Progenitor cell of endocrine pancreas (in vitro differentiated cells): Measurements from ENCODE around the gene DCAF17. TPM values are rescaled to one million over a fixed set of nuclear protein-coding genes. Genes with fewer than 3 reads are reported as not detected.
"Not testable (repeated sequence)": the region's sequence is repeated elsewhere in the genome, so short reads cannot be mapped to it uniquely, and the experiment has no call there.

Experiments used
- DNase-seq: peaks from one replicate; pipeline ENCODE4 v3.0.0; 2021; ENCODE audit warnings: low spot score; ENCODE audit not compliant: unreplicated experiment
- H3K27ac Mint-ChIP-seq: 2 replicates; pipeline ENCODE4 v1.8.0; 2021; ENCODE audit warnings: mild to moderate bottlenecking, moderate library complexity, mixed read lengths
- H3K27me3 Mint-ChIP-seq: 2 replicates; pipeline ENCODE4 v1.8.0; 2021; ENCODE audit warnings: mixed read lengths
- H3K36me3 Mint-ChIP-seq: 2 replicates; pipeline ENCODE4 v1.8.0; 2022; ENCODE audit warnings: mixed read lengths; ENCODE audit not compliant: insufficient read depth
- H3K4me1 Mint-ChIP-seq: 2 replicates; pipeline ENCODE4 v1.8.0; 2021; ENCODE audit warnings: low read depth, mixed read lengths
- H3K4me3 Mint-ChIP-seq: 2 replicates; pipeline ENCODE4 v1.8.0; 2021; ENCODE audit warnings: low read depth, mild to moderate bottlenecking, moderate library complexity, mixed read lengths
- H3K9me3 Mint-ChIP-seq: 2 replicates; pipeline ENCODE4 v1.8.0; 2021; ENCODE audit warnings: low read depth, mixed read lengths
- total RNA-seq: library from RNA; stranded (reverse); gene quantifications from 2 replicates; pipeline ENCODE4 v1.2.1, GENCODE V29; 2021
- TF ChIP-seq, protein P1 (sequence below): fragments of 200-600 bp; sonication (generic); IDR thresholded peaks from one replicate; pipeline ENCODE4 v1.5.0; 2021; ENCODE audit warnings: antibody characterized with exemption, mild to moderate bottlenecking; ENCODE audit not compliant: unreplicated experiment

Gene DCAF17
- total RNA-seq, 1 donor from 2014 or later, result 25.8 TPM

DNA sequence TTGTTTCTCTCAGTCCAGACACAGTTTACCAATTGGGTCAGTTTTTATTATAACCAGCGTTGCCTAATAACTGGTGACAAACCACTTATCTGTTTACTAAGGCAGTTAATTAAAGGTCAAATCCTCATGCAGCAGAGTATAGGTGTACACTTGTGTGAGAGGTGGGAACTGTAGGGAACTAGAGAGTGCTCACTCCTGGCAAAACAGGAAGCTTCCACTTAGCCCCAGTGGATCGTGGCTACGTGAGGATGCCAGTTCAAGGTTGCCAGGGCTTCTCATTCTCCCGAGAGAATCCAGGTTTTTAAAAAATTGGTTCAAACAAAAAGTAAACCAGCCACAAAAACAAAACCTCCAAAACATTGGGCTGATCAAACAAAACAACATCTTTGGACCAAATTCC lies 96.4 kb downstream of the DCAF17 start:
- H3K36me3 Mint-ChIP-seq, result no peaks in the 10 kb centered on the region
- H3K9me3 Mint-ChIP-seq, result peaks cover 4% of the 10 kb centered on the region
- H3K4me1 Mint-ChIP-seq, result no peaks in the 10 kb centered on the region
- no peak overlapping the region for H3K4me3 Mint-ChIP-seq
- DNase-seq, result no peak
- H3K27ac Mint-ChIP-seq, result no peak overlapping the region
- H3K27me3 Mint-ChIP-seq, result peaks cover 15% of the 10 kb centered on the region
- TF ChIP-seq, protein P1, sequence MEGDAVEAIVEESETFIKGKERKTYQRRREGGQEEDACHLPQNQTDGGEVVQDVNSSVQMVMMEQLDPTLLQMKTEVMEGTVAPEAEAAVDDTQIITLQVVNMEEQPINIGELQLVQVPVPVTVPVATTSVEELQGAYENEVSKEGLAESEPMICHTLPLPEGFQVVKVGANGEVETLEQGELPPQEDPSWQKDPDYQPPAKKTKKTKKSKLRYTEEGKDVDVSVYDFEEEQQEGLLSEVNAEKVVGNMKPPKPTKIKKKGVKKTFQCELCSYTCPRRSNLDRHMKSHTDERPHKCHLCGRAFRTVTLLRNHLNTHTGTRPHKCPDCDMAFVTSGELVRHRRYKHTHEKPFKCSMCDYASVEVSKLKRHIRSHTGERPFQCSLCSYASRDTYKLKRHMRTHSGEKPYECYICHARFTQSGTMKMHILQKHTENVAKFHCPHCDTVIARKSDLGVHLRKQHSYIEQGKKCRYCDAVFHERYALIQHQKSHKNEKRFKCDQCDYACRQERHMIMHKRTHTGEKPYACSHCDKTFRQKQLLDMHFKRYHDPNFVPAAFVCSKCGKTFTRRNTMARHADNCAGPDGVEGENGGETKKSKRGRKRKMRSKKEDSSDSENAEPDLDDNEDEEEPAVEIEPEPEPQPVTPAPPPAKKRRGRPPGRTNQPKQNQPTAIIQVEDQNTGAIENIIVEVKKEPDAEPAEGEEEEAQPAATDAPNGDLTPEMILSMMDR, result no peak

- peaks cover 13% of the 10 kb centered on the region for H3K27me3 Mint-ChIP-seq
- H3K4me1 Mint-ChIP-seq, H3K27ac Mint-ChIP-seq, H3K4me3 Mint-ChIP-seq, H3K36me3 Mint-ChIP-seq, DNase-seq, H3K9me3 Mint-ChIP-seq: not testable (repeated sequence)
Observed at GRCh38 chr2:171530859-171531258, 96.8 kb downstream of the DCAF17 start.

- TF ChIP-seq, protein P1, result no peak
- Mint-ChIP-seq H3K4me3 (no peak overlapping the region), H3K27ac (no peak overlapping the region)
Observed at GRCh38 chr2:171531291-171531690, 97.3 kb downstream of the DCAF17 start.

GRCh38 chr2:171531836-171532450 lies 97.9 kb downstream of the DCAF17 start:
- H3K36me3 Mint-ChIP-seq, result no peaks in the 10 kb centered on the region
- peaks cover 4% of the 10 kb centered on the region for H3K9me3 Mint-ChIP-seq

More at GRCh38 chr2:171531291-171531690, 97.3 kb downstream of the DCAF17 start:
- no peak for DNase-seq
- no peaks in the 10 kb centered on the region for H3K36me3 Mint-ChIP-seq
- H3K4me1 Mint-ChIP-seq, result no peaks in the 10 kb centered on the region
- H3K27me3 Mint-ChIP-seq, result peaks cover 13% of the 10 kb centered on the region
- H3K9me3 Mint-ChIP-seq, result peaks cover 4% of the 10 kb centered on the region

DNA sequence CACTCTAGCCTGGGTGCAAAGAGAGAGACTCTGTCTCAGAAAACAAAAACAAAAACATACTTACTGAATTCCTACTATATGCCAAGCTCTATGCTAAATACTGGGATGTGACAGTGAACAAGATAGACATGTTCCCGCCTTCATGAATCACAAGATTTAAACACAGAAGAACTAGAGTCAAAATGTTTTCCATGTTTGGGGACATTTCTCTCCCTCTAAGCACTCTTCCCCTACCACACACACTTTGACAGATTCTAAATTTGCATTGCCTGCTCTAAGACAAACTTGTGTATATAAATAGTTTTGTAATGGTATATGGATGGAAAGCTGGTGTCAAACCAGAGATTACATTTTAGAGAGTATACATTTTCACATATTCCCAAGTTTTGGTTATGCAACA lies 99.3 kb downstream of the DCAF17 start:
- Mint-ChIP-seq H3K27ac (no peak overlapping the region), H3K27me3 (peaks cover 5% of the 10 kb centered on the region), H3K4me1 (no peaks in the 10 kb centered on the region), H3K9me3 (peaks cover 4% of the 10 kb centered on the region), H3K4me3 (no peak overlapping the region), H3K36me3 (no peaks in the 10 kb centered on the region)
- no peak for DNase-seq
- TF ChIP-seq, protein P1, result no peak

More at GRCh38 chr2:171531836-171532450, 97.9 kb downstream of the DCAF17 start:
- TF ChIP-seq, protein P1, result no peak
- no peak for DNase-seq
- Mint-ChIP-seq H3K27ac (no peak overlapping the region), H3K4me1 (no peaks in the 10 kb centered on the region), H3K4me3 (no peak overlapping the region), H3K27me3 (peaks cover 10% of the 10 kb centered on the region)

Other genes starting within 250 kb of the DCAF17 start
- gene METTL8, start 236 bp upstream of the DCAF17 start, total RNA-seq, result 23.5 and 26.9 TPM in 2 replicates
- 2.3 and 2.5 TPM in 2 replicates for gene CYBRD1, start 88.2 kb downstream of the DCAF17 start, total RNA-seq